SKM-1 (cell line): ENCODE results near the gene TMEM158.

ENCODE experiments used
- DNase-seq: peaks from one replicate; lab custom pipeline; 2025; ENCODE audit not compliant: unreplicated experiment; lab: John Stamatoyannopoulos, UW

Gene TMEM158

DNA sequence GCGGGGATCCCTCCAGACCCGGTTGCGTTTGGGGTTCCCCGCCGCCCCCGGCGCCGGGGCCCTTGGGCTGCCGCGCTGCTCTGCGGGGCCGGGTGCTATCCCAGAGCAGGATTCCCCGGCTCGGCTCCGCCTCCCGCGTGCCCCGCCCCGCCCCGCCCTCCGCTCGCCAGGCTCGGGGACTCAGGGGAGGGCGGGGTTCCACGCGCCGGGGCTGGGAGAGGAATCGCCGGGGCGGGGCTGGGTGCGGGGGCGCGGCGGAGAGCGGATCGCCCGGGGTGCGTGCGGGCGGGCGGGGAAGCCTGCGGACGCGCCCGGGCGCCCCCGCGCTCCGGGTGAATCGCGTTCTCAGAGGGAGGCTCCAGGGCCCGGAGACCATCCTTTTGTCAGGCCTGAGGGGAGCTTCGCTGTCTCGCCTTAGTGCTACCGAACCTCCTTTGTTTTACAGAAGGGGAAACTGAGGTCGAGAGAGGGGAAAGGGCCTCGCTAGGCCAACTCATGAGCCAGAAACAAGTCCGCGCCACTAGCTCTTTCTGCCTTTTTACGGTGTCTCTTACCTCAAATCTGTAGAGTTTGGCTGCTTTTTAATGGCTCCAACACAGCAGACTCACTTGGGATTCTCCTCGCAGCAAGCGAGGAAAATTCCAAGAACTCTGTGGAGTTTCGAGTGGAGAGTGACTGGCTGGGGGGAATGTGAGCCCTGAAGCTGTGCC is at the start of gene TMEM158:
TMEM158 (minus strand) TSS at position 82 of the 710 bp plus-strand sequence. CDS start 260 bp downstream, outside the sequence.
- peak; percentile 39 for DNase-seq

DNA sequence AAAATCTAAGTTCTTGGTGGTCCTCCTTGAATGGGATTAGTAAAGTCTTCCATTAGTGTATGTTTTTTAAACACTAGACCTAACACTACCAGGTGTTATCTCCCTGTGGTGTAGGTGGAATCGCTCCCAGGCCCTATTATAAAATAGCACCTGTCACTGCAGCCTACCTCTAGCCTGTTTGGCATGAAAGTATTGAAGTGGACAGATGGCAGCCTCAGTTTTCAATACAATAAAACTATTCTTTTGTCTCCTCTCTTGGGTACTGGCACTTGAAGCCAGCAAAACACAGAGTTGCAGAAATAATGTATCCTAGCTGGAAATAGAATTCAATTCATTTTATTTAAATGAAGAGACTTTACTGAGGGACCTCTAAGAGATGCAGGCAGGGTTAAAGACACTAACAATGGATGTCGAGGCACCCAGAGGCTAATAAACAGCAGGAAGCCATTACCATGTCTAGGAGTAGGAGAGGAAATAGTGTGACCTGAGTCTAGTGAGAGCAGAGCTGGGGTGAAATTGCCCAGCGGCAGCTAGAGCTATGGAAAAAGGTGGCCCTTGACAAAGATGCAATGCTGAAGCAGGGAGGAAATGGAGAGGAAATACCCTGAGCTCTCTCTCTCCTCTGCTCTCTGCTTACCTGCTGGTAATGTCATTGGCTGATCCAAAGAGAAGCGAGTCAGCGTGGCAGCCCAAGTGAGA is 49.1 kb upstream of the TMEM158 start:
- DNase-seq, result no peak

GRCh38 chr3:45273681-45274515 is 47.8 kb upstream of the TMEM158 start:
- DNase-seq, result no peak

GRCh38 chr3:45272828-45273470 is 46.9 kb upstream of the TMEM158 start:
- no peak for DNase-seq

GRCh38 chr3:45272032-45272810 is 46.1 kb upstream of the TMEM158 start:
- DNase-seq, result no peak

DNA sequence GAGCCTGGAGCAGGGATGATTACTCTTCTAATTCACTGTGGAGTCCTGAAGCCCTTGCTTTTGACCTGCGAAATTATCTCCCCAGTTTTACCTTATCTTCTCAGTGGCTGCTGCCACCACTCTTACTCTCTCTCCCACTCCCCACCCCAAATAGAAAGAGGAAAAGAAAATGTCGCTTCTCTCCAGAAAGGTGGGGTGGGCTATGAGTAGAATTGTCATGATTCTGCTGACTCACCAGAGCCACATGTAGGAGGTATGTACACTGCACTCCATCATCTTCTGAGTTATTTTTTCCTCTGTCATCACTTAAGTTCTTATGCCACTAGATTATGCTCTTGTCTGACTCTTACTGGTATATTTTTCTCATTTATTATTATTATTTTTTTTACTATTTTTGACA is 43.9 kb upstream of the TMEM158 start:
- no peak for DNase-seq

DNA sequence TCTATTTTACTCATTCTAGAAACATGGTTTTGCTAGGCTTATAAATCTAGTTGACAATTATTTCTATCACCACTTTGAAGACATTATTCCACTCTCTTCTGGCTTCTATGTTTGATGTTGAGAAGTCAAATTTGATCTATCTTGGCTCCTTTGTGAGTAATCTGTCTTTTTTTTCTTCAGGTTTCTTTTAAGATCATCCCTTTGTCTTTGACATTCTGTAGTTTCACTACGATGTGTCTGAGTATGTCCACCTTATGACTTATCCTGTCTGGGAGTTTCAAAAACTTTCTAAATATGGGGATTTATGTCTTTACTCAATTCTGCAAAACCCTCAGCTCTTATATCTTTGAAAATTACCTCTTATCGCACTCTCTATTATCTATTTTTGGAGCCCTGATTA is 41.0 kb upstream of the TMEM158 start:
- no peak for DNase-seq

DNA sequence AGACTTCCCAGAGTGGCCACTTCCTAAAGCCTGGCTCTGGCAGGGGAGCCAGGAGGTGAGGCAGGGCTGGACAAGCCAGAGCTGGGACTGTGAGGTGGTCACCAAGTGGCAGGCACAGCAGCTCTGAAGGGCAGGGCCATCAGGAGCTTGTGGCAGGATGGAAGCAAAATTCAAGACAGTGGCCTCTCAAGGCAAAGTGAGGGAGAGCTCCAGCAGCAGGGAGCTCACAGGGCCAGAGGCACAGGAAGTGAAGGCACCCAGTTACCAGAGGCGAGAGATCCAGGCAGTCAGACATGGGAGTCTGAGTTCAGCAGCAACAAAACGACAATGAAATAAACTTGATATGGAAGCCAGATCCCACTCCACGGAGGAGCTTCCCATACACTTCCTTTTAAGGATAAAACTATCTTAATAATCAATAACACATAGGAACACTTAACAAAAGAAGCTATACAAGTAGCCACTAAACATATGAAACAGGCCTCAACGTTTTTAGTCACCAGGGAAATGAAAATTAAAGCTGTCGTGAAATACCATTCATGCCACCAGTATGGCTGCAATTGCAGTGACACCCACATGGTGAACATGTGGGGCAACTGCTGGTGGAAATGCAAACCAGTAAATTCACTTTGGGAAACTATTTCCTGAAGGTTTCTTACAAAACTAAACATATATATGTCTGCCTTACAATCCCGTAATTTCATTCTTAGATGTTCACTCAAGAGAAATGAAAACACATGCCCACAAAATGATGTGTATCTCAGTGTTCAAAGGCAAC is 35.4 kb upstream of the TMEM158 start:
- DNase-seq, result no peak

DNA sequence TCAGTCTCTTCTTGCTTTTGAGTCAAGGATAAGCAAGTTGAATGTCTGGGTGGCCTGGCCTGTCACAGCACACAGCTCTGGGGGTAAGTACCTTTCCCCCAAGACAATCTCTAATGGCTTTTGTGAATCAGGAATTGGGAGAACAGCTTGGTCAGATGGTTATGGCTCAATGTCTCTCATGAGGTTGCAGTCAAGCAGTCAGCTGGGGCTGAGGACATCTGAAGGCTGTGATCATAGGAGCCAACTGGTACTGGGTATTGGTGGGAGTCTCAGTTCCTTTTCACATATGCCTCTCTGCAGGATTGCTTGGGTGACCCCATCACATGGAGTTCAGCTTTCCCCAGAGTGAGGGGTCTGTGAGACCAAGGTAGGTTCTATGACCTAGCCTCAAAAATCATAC is 33.0 kb upstream of the TMEM158 start:
- DNase-seq, result no peak

- peak; percentile 74 for DNase-seq
Observed at GRCh38 chr3:45258317-45258716, 32.2 kb upstream of the TMEM158 start.

- no peak for DNase-seq
Observed at GRCh38 chr3:45253316-45253715, 27.2 kb upstream of the TMEM158 start.

GRCh38 chr3:45252826-45253225 is 26.7 kb upstream of the TMEM158 start:
- peak; percentile 26 for DNase-seq

GRCh38 chr3:45249391-45249790 is 23.3 kb upstream of the TMEM158 start:
- DNase-seq, result no peak

- DNase-seq, result no peak
Observed at GRCh38 chr3:45246241-45246640, 20.2 kb upstream of the TMEM158 start.

GRCh38 chr3:45244356-45244755 is 18.3 kb upstream of the TMEM158 start:
- DNase-seq, result no peak

- no peak for DNase-seq
Observed at GRCh38 chr3:45241206-45241605, 15.1 kb upstream of the TMEM158 start.

- DNase-seq, result no peak
Observed at GRCh38 chr3:45240292-45240691, 14.2 kb upstream of the TMEM158 start.

DNA sequence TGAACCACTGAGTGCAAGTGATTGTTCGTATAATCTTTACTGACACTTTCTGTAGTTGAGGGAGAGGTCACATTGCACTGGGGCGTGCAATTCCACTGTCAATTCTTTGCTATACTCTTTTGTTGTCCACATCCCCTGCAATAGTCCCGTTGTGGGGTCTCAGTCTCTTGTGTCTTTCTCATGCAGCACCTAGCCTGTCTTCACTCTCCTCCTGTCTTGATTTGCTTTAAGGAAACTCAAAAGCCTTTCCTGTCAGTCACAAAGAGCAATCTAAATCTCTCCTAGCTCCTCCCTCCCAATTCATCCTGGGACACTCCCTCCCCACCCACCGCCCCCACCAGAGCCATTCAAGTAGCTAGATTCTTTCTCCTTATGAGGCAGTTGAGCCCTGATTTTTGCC is 13.2 kb upstream of the TMEM158 start:
- no peak for DNase-seq

- no peak for DNase-seq
Observed at GRCh38 chr3:45236964-45237363, 10.9 kb upstream of the TMEM158 start.

DNA sequence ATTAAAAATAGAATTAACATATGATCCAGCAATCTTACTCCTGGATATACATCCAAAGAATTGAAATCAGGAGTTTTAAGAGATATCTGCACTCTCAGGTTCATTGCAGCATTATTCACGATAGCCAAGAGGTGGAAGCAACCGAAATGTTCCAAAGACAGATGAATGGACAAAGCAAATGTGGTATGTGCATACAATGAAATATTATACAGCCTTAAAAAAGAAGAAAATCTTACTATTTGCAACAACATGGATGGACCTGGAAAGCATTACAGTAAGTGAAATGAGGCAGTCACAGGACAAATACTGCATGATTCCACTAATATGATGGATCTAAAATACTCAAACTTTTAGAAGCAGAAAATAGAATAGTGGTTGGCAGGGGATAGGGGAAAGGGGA is 9.3 kb upstream of the TMEM158 start:
- DNase-seq, result no peak
